AG04450 (cell line): ENCODE measurements around the gene TRIP10. TPM values are rescaled to one million over a fixed set of nuclear protein-coding genes. Genes with fewer than 3 reads are reported as not detected.
"Not testable (repeated sequence)": the region's sequence is repeated elsewhere in the genome, so short reads cannot be mapped to it uniquely, and the experiment has no call there.

Source experiments
- CTCF ChIA-PET: fragments of 300-600, 350-600 bp; formaldehyde crosslinking; extraction: SDS; loops from one replicate; lab custom pipeline; 2022; ENCODE audit warnings: antibody characterized with exemption, inconsistent platforms; lab: Charles Lee
- POLR2A ChIA-PET: fragments of 350-600 bp; formaldehyde crosslinking; extraction: SDS; loops from one replicate; lab custom pipeline; 2021; ENCODE audit warnings: antibody characterized with exemption, inconsistent platforms; lab: Yijun Ruan, JAX
- DNase-seq: peaks from one replicate; pipeline ENCODE4 v3.0.0-alpha.2; 2011; ENCODE audit warnings: low read depth, low spot score
- H3K27ac ChIP-seq: one replicate; pipeline ENCODE4 v1.5.1; 2012; ENCODE audit warnings: low read depth, low read length, control low read depth
- H3K27me3 ChIP-seq: one replicate; pipeline ENCODE4 v1.6.0; 2012; ENCODE audit warnings: low read length; ENCODE audit not compliant: control insufficient read depth, insufficient read depth
- H3K4me3 ChIP-seq: 2 replicates; pipeline ENCODE4 v1.5.1; 2011; ENCODE audit warnings: mild to moderate bottlenecking, low read depth, low read length, control low read depth
- H3K9me3 ChIP-seq: 2 replicates; pipeline ENCODE4 v1.5.1; 2012; ENCODE audit warnings: low read length; ENCODE audit not compliant: control insufficient read depth, insufficient read depth
- CTCF ChIP-seq: IDR thresholded peaks from 2 replicates; pipeline ENCODE4 v1.5.1; 2011; ENCODE audit warnings: low read depth, low read length, control low read depth, inconsistent platforms
- polyA plus RNA-seq: library from polyadenylated mRNA; depleted of rRNA; stranded (reverse); fragments of >200 nt; gene quantifications from 2 replicates; pipeline ENCODE4 v1.2.3, GENCODE V29; 2011

Gene TRIP10
- polyA plus RNA-seq, 1 experiment: 29.3 TPM

GRCh38 chr19:6793411-6793810 lies 53.9 kb downstream of the TRIP10 start:
- no peak for TF ChIP-seq CTCF
- Histone ChIP-seq H3K9me3 (peaks cover 9% of the 10 kb centered on the region; the same call in 1 of the 2 replicates), H3K4me3 (no peak overlapping the region), H3K27me3 (no peaks in the 10 kb centered on the region), H3K27ac (no peak overlapping the region)
- CTCF ChIA-PET: no interaction called here
- no peak for DNase-seq
- POLR2A ChIA-PET: no interaction called here

- CTCF ChIA-PET: no interaction called here
- Histone ChIP-seq H3K27me3 (no peaks in the 10 kb centered on the region), H3K4me3 (no peak overlapping the region), H3K27ac (no peak overlapping the region), H3K9me3 (peaks cover 9% of the 10 kb centered on the region; the same call in 1 of the 2 replicates)
- POLR2A ChIA-PET: no interaction called here
- no peak for TF ChIP-seq CTCF
- no peak for DNase-seq
Measured at GRCh38 chr19:6793973-6794372, 54.5 kb downstream of the TRIP10 start.

GRCh38 chr19:6794686-6795431 lies 55.4 kb downstream of the TRIP10 start:
- no peak for DNase-seq
- no peak for TF ChIP-seq CTCF
- H3K9me3 ChIP-seq: peaks cover 9% of the 10 kb centered on the region; the same call in 1 of the 2 replicates
- ChIA-PET CTCF (no interaction called here), POLR2A (no interaction called here)
- H3K27me3 ChIP-seq: no peaks in the 10 kb centered on the region
- no peak overlapping the region for H3K4me3 ChIP-seq
- H3K27ac ChIP-seq: no peak overlapping the region

- CTCF ChIA-PET: no interaction called here
- peaks cover 7% of the 10 kb centered on the region for H3K9me3 ChIP-seq
- H3K27ac ChIP-seq: no peak overlapping the region
- no peak overlapping the region for H3K4me3 ChIP-seq
- POLR2A ChIA-PET: no interaction called here
- DNase-seq: no peak
- no peak for TF ChIP-seq CTCF
- no peaks in the 10 kb centered on the region for H3K27me3 ChIP-seq
Measured at GRCh38 chr19:6796278-6796677, 56.8 kb downstream of the TRIP10 start.

GRCh38 chr19:6797646-6798045 lies 58.2 kb downstream of the TRIP10 start:
- CTCF ChIA-PET: no interaction called here
- Histone ChIP-seq H3K27ac (no peak overlapping the region), H3K27me3 (no peaks in the 10 kb centered on the region), H3K9me3 (peaks cover 12% of the 10 kb centered on the region), H3K4me3 (no peak overlapping the region)
- POLR2A ChIA-PET: no interaction called here
- DNase-seq: no peak
- TF ChIP-seq CTCF: no peak

GRCh38 chr19:6800160-6800790 lies 60.8 kb downstream of the TRIP10 start:
- POLR2A ChIA-PET, DNase-seq, H3K9me3 ChIP-seq, H3K27me3 ChIP-seq, H3K27ac ChIP-seq, H3K4me3 ChIP-seq: not testable (repeated sequence)
- CTCF ChIA-PET: interaction anchor here (0.6 kb wide), 1 partner anchor 339 kb away, joined by 5 read pairs; no protein-coding TSS in a partner anchor
